ENCODE measurements around the gene PIK3C2G.
A peak's percentile ranks its signal among the peaks of the same experiment; 100 is the strongest.
"Not testable (repeated sequence)": the region's sequence is repeated elsewhere in the genome, so short reads cannot be mapped to it uniquely, and the experiment has no call there.

Gene PIK3C2G

DNA sequence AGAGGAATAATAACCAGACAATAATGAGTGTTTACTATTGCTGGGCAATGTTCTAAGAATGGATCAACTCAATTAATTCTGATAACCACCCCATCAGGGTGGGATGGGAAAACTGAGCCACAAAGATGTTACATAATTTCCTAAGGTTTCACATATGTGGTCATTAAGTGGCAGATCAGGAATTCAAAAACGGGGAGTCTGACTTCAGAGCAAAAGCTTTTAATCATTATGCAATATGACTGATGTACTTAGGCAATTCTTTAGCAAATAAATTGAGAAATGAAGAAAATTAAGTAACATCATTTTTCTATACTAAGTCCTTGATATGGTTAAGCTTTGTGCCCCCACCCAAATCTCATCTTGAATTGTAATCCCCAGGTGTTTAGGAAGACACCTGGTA, 423.1 kb downstream of the PIK3C2G start:
- TF ChIP-seq ZNF8 (CRISPR knock-in tag; IDR thresholded peaks at IDR 0.05) (no peak), ZFP30 (CRISPR knock-in tag; IDR thresholded peaks at IDR 0.05) (no peak), ISL1 (CRISPR knock-in tag; IDR thresholded peaks at IDR 0.05) (no peak), ZC3H10 (CRISPR knock-in tag; IDR thresholded peaks at IDR 0.05) (no peak), BACH2 (CRISPR knock-in tag; IDR thresholded peaks at IDR 0.05; ENCODE audit: borderline replicate concordance) (no peak)
- TF ChIP-seq, protein P1, sequence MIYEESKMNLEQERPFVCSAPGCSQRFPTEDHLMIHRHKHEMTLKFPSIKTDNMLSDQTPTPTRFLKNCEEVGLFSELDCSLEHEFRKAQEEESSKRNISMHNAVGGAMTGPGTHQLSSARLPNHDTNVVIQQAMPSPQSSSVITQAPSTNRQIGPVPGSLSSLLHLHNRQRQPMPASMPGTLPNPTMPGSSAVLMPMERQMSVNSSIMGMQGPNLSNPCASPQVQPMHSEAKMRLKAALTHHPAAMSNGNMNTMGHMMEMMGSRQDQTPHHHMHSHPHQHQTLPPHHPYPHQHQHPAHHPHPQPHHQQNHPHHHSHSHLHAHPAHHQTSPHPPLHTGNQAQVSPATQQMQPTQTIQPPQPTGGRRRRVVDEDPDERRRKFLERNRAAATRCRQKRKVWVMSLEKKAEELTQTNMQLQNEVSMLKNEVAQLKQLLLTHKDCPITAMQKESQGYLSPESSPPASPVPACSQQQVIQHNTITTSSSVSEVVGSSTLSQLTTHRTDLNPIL (CRISPR knock-in tag; IDR thresholded peaks at IDR 0.05; ENCODE audit: low read depth): no peak
- TF ChIP-seq, protein P2, sequence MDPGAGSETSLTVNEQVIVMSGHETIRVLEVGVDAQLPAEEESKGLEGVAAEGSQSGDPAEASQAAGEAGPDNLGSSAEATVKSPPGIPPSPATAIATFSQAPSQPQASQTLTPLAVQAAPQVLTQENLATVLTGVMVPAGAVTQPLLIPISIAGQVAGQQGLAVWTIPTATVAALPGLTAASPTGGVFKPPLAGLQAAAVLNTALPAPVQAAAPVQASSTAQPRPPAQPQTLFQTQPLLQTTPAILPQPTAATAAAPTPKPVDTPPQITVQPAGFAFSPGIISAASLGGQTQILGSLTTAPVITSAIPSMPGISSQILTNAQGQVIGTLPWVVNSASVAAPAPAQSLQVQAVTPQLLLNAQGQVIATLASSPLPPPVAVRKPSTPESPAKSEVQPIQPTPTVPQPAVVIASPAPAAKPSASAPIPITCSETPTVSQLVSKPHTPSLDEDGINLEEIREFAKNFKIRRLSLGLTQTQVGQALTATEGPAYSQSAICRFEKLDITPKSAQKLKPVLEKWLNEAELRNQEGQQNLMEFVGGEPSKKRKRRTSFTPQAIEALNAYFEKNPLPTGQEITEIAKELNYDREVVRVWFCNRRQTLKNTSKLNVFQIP (CRISPR knock-in tag; IDR thresholded peaks at IDR 0.05; ENCODE audit: borderline replicate concordance, low read depth): no peak
- TF ChIP-seq, protein P3, sequence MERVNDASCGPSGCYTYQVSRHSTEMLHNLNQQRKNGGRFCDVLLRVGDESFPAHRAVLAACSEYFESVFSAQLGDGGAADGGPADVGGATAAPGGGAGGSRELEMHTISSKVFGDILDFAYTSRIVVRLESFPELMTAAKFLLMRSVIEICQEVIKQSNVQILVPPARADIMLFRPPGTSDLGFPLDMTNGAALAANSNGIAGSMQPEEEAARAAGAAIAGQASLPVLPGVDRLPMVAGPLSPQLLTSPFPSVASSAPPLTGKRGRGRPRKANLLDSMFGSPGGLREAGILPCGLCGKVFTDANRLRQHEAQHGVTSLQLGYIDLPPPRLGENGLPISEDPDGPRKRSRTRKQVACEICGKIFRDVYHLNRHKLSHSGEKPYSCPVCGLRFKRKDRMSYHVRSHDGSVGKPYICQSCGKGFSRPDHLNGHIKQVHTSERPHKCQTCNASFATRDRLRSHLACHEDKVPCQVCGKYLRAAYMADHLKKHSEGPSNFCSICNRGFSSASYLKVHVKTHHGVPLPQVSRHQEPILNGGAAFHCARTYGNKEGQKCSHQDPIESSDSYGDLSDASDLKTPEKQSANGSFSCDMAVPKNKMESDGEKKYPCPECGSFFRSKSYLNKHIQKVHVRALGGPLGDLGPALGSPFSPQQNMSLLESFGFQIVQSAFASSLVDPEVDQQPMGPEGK (CRISPR knock-in tag; IDR thresholded peaks at IDR 0.05; ENCODE audit: borderline replicate concordance): no peak
- no peak for ATAC-seq

DNA sequence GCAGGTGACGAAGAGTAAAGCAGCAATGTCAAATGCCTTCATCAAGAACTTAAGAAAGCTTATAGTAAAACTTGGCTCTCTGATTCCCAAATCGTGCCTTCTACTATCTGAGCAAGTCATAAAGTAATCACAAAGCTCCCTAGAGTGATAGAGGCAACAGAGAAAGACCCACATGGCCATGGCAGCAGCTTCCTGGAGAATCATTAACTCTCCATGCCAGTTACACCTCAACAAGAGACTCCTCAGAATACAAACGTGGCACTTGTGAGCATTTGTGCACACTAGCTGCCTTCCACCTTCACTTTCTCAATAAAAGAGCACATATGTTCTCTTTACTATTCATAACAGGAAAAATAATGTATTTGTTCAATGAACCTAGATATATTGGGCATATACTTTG, 428.5 kb downstream of the PIK3C2G start:
- no peak for TF ChIP-seq SNAI2 (CRISPR knock-in tag; IDR thresholded peaks at IDR 0.05)
- no peak for TF ChIP-seq ZFP30 (CRISPR knock-in tag; IDR thresholded peaks at IDR 0.05)
- no peak for TF ChIP-seq ISL1 (CRISPR knock-in tag; IDR thresholded peaks at IDR 0.05)
- TF ChIP-seq, protein P3 (CRISPR knock-in tag; IDR thresholded peaks at IDR 0.05; ENCODE audit: borderline replicate concordance): no peak
- TF ChIP-seq, protein P4, sequence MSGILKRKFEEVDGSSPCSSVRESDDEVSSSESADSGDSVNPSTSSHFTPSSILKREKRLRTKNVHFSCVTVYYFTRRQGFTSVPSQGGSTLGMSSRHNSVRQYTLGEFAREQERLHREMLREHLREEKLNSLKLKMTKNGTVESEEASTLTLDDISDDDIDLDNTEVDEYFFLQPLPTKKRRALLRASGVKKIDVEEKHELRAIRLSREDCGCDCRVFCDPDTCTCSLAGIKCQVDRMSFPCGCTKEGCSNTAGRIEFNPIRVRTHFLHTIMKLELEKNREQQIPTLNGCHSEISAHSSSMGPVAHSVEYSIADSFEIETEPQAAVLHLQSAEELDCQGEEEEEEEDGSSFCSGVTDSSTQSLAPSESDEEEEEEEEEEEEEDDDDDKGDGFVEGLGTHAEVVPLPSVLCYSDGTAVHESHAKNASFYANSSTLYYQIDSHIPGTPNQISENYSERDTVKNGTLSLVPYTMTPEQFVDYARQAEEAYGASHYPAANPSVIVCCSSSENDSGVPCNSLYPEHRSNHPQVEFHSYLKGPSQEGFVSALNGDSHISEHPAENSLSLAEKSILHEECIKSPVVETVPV (CRISPR knock-in tag; IDR thresholded peaks at IDR 0.05): no peak
- no peak for TF ChIP-seq TCF4 (CRISPR knock-in tag; IDR thresholded peaks at IDR 0.05; ENCODE audit: borderline replicate concordance)
- TF ChIP-seq ZNF70 (CRISPR knock-in tag; IDR thresholded peaks at IDR 0.05): no peak
- TF ChIP-seq ESRRG (CRISPR knock-in tag; IDR thresholded peaks at IDR 0.05): no peak
- TF ChIP-seq, protein P1 (CRISPR knock-in tag; IDR thresholded peaks at IDR 0.05; ENCODE audit: low read depth): no peak
- no peak for TF ChIP-seq PPARA (CRISPR knock-in tag; IDR thresholded peaks at IDR 0.05; ENCODE audit: borderline replicate concordance)
- TF ChIP-seq GLIS3 (CRISPR knock-in tag; IDR thresholded peaks at IDR 0.05): no peak
- no peak for TF ChIP-seq ZFP3 (CRISPR knock-in tag; IDR thresholded peaks at IDR 0.05)
- TF ChIP-seq BACH2 (CRISPR knock-in tag; IDR thresholded peaks at IDR 0.05; ENCODE audit: borderline replicate concordance): no peak
- no peak for ATAC-seq

DNA sequence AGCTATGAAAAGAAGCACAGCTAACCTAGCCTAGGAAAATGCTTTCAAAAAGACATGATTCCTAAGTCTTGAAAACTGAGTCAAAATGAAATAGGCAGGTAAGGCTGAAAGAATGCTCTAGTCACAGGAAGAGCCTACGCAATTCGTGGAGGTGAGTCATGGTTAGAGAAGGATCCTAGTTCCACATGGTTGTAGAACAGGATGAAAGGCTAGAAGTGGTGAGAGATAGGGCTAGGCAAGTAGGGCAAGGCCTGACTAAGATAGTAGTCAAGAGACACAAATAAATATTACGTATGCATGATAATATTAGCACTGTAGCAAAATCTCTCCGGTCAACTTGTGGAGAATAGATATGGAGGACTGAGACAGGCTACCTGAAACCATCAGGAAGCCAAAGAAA, 429.3 kb downstream of the PIK3C2G start:
- ATAC-seq: peak; percentile 82
- TF ChIP-seq OSR1 (CRISPR knock-in tag; IDR thresholded peaks at IDR 0.05) (no peak), ARNTL (CRISPR knock-in tag; IDR thresholded peaks at IDR 0.05; ENCODE audit: borderline replicate concordance, low read depth) (no peak), ZC3H10 (CRISPR knock-in tag; IDR thresholded peaks at IDR 0.05) (no peak), RARB (CRISPR knock-in tag; IDR thresholded peaks at IDR 0.05) (no peak), SNAI2 (CRISPR knock-in tag; IDR thresholded peaks at IDR 0.05) (no peak), ZNF70 (CRISPR knock-in tag; IDR thresholded peaks at IDR 0.05) (no peak), ZFP30 (CRISPR knock-in tag; IDR thresholded peaks at IDR 0.05) (no peak), TCF4 (CRISPR knock-in tag; IDR thresholded peaks at IDR 0.05; ENCODE audit: borderline replicate concordance) (no peak), GLIS3 (CRISPR knock-in tag; IDR thresholded peaks at IDR 0.05) (no peak), ESRRG (CRISPR knock-in tag; IDR thresholded peaks at IDR 0.05) (no peak)
- TF ChIP-seq, protein P1 (CRISPR knock-in tag; IDR thresholded peaks at IDR 0.05; ENCODE audit: low read depth): no peak

DNA sequence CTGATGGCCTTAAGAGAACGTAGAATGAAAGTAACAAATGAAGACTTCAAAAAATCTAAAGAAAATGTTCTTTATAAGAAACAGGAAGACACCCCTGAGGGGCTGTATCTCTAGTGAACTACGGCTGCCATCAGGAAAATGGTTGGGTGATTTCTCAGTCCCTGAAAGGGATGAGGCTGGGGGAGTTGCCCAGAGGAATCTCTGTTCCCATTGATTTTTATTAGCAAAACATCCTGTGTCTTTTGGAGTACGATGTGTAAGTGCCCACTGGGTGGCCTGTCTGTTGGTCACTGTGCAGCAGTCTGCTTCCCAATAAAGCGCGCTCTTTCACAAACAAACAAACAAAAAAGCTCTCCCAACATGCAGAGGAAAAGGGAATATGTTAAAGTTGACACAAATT, 432.7 kb downstream of the PIK3C2G start:
- ATAC-seq: not testable (repeated sequence)

Data from SK-N-SH treated with all-trans-retinoic acid at 6 μM for 48 hours (cell line).